GM12878 (cell line): ENCODE measurements around the gene MDC1. TPM values are rescaled to one million over a fixed set of nuclear protein-coding genes. Genes with fewer than 3 reads are reported as not detected.

ENCODE experiments used
- BACH1 ChIP-seq: fragments of 450-650 bp; IDR thresholded peaks from 2 replicates; pipeline ENCODE4 v1.6.1; 2017; ENCODE audit warnings: mild to moderate bottlenecking, borderline replicate concordance
- CHD2 ChIP-seq: IDR thresholded peaks from 2 replicates; pipeline ENCODE4 v1.6.1; 2011; ENCODE audit warnings: low read depth, low read length, improper control_type of control experiment, borderline replicate concordance
- CREM ChIP-seq: IDR thresholded peaks from 2 replicates; pipeline ENCODE4 v1.6.1; 2014; ENCODE audit warnings: antibody characterized with exemption, low read depth
- FOXK2 ChIP-seq: fragments of 450-650 bp; IDR thresholded peaks from 2 replicates; pipeline ENCODE4 v1.6.1; 2017; ENCODE audit warnings: mild to moderate bottlenecking, moderate library complexity
- MXI1 ChIP-seq: fragments of 150-350 bp; IDR thresholded peaks from 2 replicates; pipeline ENCODE4 v1.6.1; 2011; ENCODE audit warnings: low read depth, mild to moderate bottlenecking, inconsistent platforms, low read length, improper control_type of control experiment
- NBN ChIP-seq: fragments of 450-650 bp; IDR thresholded peaks from 2 replicates; pipeline ENCODE4 v1.6.1; 2016
- NR2C2 ChIP-seq: IDR thresholded peaks from 2 replicates; pipeline ENCODE4 v1.6.1; 2011; ENCODE audit warnings: borderline replicate concordance, low read depth; ENCODE audit not compliant: control insufficient read depth, insufficient read length
- NR2F1 ChIP-seq: fragments of 450-650 bp; conservative IDR thresholded peaks from 2 replicates; pipeline ENCODE4 v1.6.1; 2017; ENCODE audit warnings: mild to moderate bottlenecking
- PAX8 ChIP-seq: fragments of 450-650 bp; IDR thresholded peaks from 2 replicates; pipeline ENCODE4 v1.6.1; 2017; ENCODE audit warnings: mild to moderate bottlenecking, moderate library complexity
- POLR2A ChIP-seq: IDR thresholded peaks from 2 replicates; pipeline ENCODE4 v1.6.1; 2011; ENCODE audit warnings: low read depth, mild to moderate bottlenecking, low read length
- SMARCA5 ChIP-seq: fragments of 450-650 bp; IDR thresholded peaks from 2 replicates; pipeline ENCODE4 v1.6.1; 2017; ENCODE audit warnings: mild to moderate bottlenecking
- SRF ChIP-seq, 2 experiments: IDR thresholded peaks; 2 replicates each; pipeline ENCODE4 v1.6.1; 2011; ENCODE audit warnings: low read depth in 2 of 2, low read length in 2 of 2, mild to moderate bottlenecking in 1 of 2, moderate library complexity in 1 of 2
- SUPT20H ChIP-seq: IDR thresholded peaks from 2 replicates; pipeline ENCODE4 v1.6.1; 2011; ENCODE audit warnings: low read depth, mild to moderate bottlenecking, low read length, moderate library complexity, borderline replicate concordance; ENCODE audit not compliant: control insufficient read depth
- YBX1 ChIP-seq: fragments of 450-650 bp; IDR thresholded peaks from 2 replicates; pipeline ENCODE4 v1.6.1; 2016; ENCODE audit warnings: antibody characterized with exemption
- polyA plus RNA-seq, 11 experiments: library from polyadenylated mRNA; depleted of rRNA in 4 of 11; unstranded in 6 of 11; stranded (reverse) in 5 of 11; fragments of >200 nt; fragmentation: Nextera tagmentation in 4 of 11; fragmentation: Illumina TruSeq in 1 of 11; extraction: Ambion mirVana in 4 of 11; extraction: Trizol in 1 of 11; gene quantifications; 1 replicate in 1 of 11; 2 replicates in 10 of 11; pipeline versions ENCODE4 v1.2.1 to v1.2.3, GENCODE V29; 2011 to 2016; ENCODE audit warnings: inconsistent platforms in 2 of 11, missing spikeins in 2 of 11, low read depth in 1 of 11
- total RNA-seq, 4 experiments: library from RNA; depleted of rRNA in 3 of 4; stranded (reverse); fragments of >200 nt in 3 of 4; fragmentation: Illumina TruSeq in 1 of 4; extraction: Trizol in 1 of 4; gene quantifications; 2 replicates each; pipeline versions ENCODE4 v1.2.1 to v1.2.3, GENCODE V29; 2013 to 2021
- TF ChIP-seq, protein P1 (sequence below): fragments of 450-650 bp; IDR thresholded peaks from 2 replicates; pipeline ENCODE4 v1.6.1; 2017; ENCODE audit warnings: mild to moderate bottlenecking, moderate library complexity
- TF ChIP-seq, protein P2 (sequence below): IDR thresholded peaks from 2 replicates; pipeline ENCODE4 v1.6.1; 2011; ENCODE audit warnings: mild to moderate bottlenecking, low read depth, low read length, moderate library complexity; ENCODE audit not compliant: insufficient replicate concordance
- TF ChIP-seq, protein P3 (sequence below): fragments of 450-650 bp; IDR thresholded peaks from 2 replicates; pipeline ENCODE4 v1.6.1; 2016; ENCODE audit warnings: mild to moderate bottlenecking, moderate library complexity, borderline replicate concordance
- TF ChIP-seq, protein P4 (sequence below): fragments of 450-650 bp; IDR thresholded peaks from 2 replicates; pipeline ENCODE4 v1.6.1; 2018; ENCODE audit warnings: borderline replicate concordance, mild to moderate bottlenecking; ENCODE audit not compliant: partially characterized antibody

The MDC1 gene
- total and polyA plus RNA-seq, 10 of the 15 experiments (the other 5 are each of a cell fraction or from before 2014, with no cell fraction given): 5.1 to 62.5 (median 22.4) TPM

DNA sequence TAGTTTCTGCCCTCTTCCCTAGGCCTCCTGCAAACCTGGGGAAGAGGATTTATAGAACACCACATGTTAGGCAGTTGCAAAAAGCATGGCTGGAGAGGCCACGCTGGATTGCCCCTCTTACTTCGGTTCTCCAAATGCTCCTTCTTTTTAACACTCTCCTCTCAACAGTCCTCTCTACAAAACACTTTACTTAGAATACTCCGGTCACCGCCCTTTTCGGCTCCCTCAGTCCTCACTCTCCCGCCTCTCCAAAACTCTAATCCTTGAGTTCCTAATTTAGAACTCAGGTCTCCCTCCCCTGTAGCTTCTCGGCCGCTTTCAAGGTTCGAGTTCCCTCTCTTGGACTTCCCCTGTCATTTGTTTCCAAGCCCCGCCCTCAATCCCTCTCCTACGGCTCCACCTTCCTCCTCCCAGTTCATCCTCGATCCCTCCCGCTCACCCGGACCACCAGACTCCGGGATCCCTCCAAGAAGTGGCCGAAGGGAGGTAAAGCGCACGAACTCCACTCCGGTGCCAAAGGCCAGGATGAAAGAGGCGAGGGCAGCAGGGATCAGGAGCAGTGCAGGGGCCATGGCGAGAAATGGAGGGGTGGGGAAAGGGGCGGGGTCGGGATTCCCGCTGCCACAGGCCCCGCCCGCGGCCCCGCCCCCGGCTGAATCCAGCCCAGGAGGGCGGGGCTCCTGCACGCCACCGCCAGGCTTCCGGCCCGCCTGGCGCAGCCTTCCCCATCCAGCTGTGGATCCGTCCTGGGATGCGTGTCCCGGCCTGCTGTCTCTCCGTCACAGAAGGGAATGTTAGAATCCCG, 26.5 kb downstream of the MDC1 start, which contains the start of gene NRM (continued):
- TF ChIP-seq, protein P1, sequence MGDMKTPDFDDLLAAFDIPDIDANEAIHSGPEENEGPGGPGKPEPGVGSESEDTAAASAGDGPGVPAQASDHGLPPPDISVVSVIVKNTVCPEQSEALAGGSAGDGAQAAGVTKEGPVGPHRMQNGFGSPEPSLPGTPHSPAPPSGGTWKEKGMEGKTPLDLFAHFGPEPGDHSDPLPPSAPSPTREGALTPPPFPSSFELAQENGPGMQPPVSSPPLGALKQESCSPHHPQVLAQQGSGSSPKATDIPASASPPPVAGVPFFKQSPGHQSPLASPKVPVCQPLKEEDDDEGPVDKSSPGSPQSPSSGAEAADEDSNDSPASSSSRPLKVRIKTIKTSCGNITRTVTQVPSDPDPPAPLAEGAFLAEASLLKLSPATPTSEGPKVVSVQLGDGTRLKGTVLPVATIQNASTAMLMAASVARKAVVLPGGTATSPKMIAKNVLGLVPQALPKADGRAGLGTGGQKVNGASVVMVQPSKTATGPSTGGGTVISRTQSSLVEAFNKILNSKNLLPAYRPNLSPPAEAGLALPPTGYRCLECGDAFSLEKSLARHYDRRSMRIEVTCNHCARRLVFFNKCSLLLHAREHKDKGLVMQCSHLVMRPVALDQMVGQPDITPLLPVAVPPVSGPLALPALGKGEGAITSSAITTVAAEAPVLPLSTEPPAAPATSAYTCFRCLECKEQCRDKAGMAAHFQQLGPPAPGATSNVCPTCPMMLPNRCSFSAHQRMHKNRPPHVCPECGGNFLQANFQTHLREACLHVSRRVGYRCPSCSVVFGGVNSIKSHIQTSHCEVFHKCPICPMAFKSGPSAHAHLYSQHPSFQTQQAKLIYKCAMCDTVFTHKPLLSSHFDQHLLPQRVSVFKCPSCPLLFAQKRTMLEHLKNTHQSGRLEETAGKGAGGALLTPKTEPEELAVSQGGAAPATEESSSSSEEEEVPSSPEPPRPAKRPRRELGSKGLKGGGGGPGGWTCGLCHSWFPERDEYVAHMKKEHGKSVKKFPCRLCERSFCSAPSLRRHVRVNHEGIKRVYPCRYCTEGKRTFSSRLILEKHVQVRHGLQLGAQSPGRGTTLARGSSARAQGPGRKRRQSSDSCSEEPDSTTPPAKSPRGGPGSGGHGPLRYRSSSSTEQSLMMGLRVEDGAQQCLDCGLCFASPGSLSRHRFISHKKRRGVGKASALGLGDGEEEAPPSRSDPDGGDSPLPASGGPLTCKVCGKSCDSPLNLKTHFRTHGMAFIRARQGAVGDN: no peak
- TF ChIP-seq NR2C2: no peak
- no peak for TF ChIP-seq PAX8
- peak; percentile 42 for TF ChIP-seq MXI1
- no peak for TF ChIP-seq CREM
- no peak for TF ChIP-seq SRF (IDR thresholded peaks at IDR 0.05; ENCODE audit: low read depth in 2 of 2, low read length in 2 of 2)
- TF ChIP-seq, protein P2, sequence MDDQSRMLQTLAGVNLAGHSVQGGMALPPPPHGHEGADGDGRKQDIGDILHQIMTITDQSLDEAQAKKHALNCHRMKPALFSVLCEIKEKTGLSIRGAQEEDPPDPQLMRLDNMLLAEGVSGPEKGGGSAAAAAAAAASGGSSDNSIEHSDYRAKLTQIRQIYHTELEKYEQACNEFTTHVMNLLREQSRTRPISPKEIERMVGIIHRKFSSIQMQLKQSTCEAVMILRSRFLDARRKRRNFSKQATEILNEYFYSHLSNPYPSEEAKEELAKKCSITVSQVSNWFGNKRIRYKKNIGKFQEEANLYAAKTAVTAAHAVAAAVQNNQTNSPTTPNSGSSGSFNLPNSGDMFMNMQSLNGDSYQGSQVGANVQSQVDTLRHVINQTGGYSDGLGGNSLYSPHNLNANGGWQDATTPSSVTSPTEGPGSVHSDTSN: no peak
- TF ChIP-seq CHD2: peak; percentile 17; the same call in 1 of the 2 replicates
- no peak for TF ChIP-seq SUPT20H
- TF ChIP-seq FOXK2: no peak
- TF ChIP-seq, protein P3, sequence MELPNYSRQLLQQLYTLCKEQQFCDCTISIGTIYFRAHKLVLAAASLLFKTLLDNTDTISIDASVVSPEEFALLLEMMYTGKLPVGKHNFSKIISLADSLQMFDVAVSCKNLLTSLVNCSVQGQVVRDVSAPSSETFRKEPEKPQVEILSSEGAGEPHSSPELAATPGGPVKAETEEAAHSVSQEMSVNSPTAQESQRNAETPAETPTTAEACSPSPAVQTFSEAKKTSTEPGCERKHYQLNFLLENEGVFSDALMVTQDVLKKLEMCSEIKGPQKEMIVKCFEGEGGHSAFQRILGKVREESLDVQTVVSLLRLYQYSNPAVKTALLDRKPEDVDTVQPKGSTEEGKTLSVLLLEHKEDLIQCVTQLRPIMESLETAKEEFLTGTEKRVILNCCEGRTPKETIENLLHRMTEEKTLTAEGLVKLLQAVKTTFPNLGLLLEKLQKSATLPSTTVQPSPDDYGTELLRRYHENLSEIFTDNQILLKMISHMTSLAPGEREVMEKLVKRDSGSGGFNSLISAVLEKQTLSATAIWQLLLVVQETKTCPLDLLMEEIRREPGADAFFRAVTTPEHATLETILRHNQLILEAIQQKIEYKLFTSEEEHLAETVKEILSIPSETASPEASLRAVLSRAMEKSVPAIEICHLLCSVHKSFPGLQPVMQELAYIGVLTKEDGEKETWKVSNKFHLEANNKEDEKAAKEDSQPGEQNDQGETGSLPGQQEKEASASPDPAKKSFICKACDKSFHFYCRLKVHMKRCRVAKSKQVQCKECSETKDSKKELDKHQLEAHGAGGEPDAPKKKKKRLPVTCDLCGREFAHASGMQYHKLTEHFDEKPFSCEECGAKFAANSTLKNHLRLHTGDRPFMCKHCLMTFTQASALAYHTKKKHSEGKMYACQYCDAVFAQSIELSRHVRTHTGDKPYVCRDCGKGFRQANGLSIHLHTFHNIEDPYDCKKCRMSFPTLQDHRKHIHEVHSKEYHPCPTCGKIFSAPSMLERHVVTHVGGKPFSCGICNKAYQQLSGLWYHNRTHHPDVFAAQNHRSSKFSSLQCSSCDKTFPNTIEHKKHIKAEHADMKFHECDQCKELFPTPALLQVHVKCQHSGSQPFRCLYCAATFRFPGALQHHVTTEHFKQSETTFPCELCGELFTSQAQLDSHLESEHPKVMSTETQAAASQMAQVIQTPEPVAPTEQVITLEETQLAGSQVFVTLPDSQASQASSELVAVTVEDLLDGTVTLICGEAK: no peak
- no peak for TF ChIP-seq SMARCA5
- TF ChIP-seq YBX1: no peak
- TF ChIP-seq BACH1: no peak
- TF ChIP-seq, protein P4, sequence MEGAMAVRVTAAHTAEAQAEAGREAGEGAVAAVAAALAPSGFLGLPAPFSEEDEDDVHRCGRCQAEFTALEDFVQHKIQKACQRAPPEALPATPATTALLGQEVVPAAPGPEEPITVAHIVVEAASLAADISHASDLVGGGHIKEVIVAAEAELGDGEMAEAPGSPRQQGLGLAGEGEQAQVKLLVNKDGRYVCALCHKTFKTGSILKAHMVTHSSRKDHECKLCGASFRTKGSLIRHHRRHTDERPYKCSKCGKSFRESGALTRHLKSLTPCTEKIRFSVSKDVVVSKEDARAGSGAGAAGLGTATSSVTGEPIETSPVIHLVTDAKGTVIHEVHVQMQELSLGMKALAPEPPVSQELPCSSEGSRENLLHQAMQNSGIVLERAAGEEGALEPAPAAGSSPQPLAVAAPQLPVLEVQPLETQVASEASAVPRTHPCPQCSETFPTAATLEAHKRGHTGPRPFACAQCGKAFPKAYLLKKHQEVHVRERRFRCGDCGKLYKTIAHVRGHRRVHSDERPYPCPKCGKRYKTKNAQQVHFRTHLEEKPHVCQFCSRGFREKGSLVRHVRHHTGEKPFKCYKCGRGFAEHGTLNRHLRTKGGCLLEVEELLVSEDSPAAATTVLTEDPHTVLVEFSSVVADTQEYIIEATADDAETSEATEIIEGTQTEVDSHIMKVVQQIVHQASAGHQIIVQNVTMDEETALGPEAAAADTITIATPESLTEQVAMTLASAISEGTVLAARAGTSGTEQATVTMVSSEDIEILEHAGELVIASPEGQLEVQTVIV: no peak
- TF ChIP-seq POLR2A: peak; percentile 74
- TF ChIP-seq NR2F1: 0 out of 2 replicates have a peak, but pooled peaks have one; percentile 27
- TF ChIP-seq NBN: 0 out of 2 replicates have a peak, but pooled peaks have one; percentile 87
